Gastrocnemius medialis (tissue), 4 donors: ENCODE data around the gene ATG7.

Source experiments
- CTCF ChIP-seq, 5 experiments: fragments of 450-650 bp in 3 of 5; fragments of 200-600 bp in 2 of 5; sonication (generic) in 2 of 5; IDR thresholded peaks in 4 of 5; conservative IDR thresholded peaks in 1 of 5; 1 replicate in 4 of 5; 2 replicates in 1 of 5; pipeline ENCODE4 v1.5.1; 2016 to 2019; ENCODE audit warnings: antibody characterized with exemption in 5 of 5, mild to moderate bottlenecking in 3 of 5, moderate library complexity in 3 of 5
- POLR2A ChIP-seq, 2 donors: fragments of 450-650 bp; IDR thresholded peaks; one replicate each; pipeline ENCODE4 v1.6.1; 2017; ENCODE audit warnings: antibody characterized with exemption in 2 of 2, mild to moderate bottlenecking in 2 of 2, moderate library complexity in 2 of 2

GRCh38 chr3:11565932-11566331 lies 293.7 kb downstream of the ATG7 start:
- TF ChIP-seq CTCF (IDR thresholded peaks at IDR 0.05 in 4 of 5, conservative IDR thresholded peaks at IDR 0.05 in 1 of 5) (no peak), POLR2A (IDR thresholded peaks at IDR 0.05) (no peak)
